Measurements from ENCODE around the gene ZNF844.

GRCh38 chr19:12055784-12056183 lies 8.7 kb upstream of the ZNF844 start:
- TF ChIP-seq CTCF (IDR thresholded peaks at IDR 0.05) (no peak), POLR2A (IDR thresholded peaks at IDR 0.05) (no peak), POLR2AphosphoS5 (IDR thresholded peaks at IDR 0.05) (no peak), EP300 (IDR thresholded peaks at IDR 0.05) (no peak)
